Measurements from ENCODE around the gene MCRIP2. TPM values are rescaled to one million over a fixed set of nuclear protein-coding genes. Genes with fewer than 3 reads are reported as not detected.
A peak's percentile ranks its signal among the peaks of the same experiment; 100 is the strongest.

Gene MCRIP2
- total RNA-seq, 2 experiments from 2014 or later = 35.4 to 43.0 TPM

- ATAC-seq (ENCODE audit: low read depth) (no peak), DNase-seq (no peak)
- H3K4me1 Mint-ChIP-seq = peaks cover 6% of the 10 kb centered on the region
- POLR2A ChIA-PET = no interaction called here
- H3K27me3 Mint-ChIP-seq = no peaks in the 10 kb centered on the region
- H3K36me3 Mint-ChIP-seq = no peaks in the 10 kb centered on the region
- H3K27ac Mint-ChIP-seq = no peak overlapping the region
- H3K9me3 Mint-ChIP-seq = no peaks in the 10 kb centered on the region
- no peak overlapping the region for H3K4me3 Mint-ChIP-seq
These were observed 8.9 kb upstream of the MCRIP2 start for GRCh38 chr16:632486-633335.

GRCh38 chr16:633336-634050, 8.1 kb upstream of the MCRIP2 start:
- H3K36me3 Mint-ChIP-seq = no peaks in the 10 kb centered on the region
- no peaks in the 10 kb centered on the region for H3K9me3 Mint-ChIP-seq
- ATAC-seq (ENCODE audit: low read depth) (no peak), DNase-seq (no peak)
- H3K27ac Mint-ChIP-seq = no peak overlapping the region
- POLR2A ChIA-PET = no interaction called here
- no peak overlapping the region for H3K4me3 Mint-ChIP-seq
- H3K4me1 Mint-ChIP-seq = peaks cover 6% of the 10 kb centered on the region
- H3K27me3 Mint-ChIP-seq = no peaks in the 10 kb centered on the region

- ATAC-seq (ENCODE audit: low read depth) (no peak), DNase-seq (no peak)
- H3K4me1 Mint-ChIP-seq = peaks cover 6% of the 10 kb centered on the region
- no peaks in the 10 kb centered on the region for H3K9me3 Mint-ChIP-seq
- POLR2A ChIA-PET = no interaction called here
- H3K27ac Mint-ChIP-seq = no peak overlapping the region
- H3K4me3 Mint-ChIP-seq = peak overlapping the region; percentile 40
- H3K36me3 Mint-ChIP-seq = no peaks in the 10 kb centered on the region
- H3K27me3 Mint-ChIP-seq = no peaks in the 10 kb centered on the region
These were observed 7.5 kb upstream of the MCRIP2 start for GRCh38 chr16:634051-634670.

- DNase-seq (no peak), ATAC-seq (ENCODE audit: low read depth) (no peak)
- Mint-ChIP-seq H3K9me3 (no peaks in the 10 kb centered on the region), H3K27ac (no peak overlapping the region), H3K4me1 (peaks cover 6% of the 10 kb centered on the region), H3K36me3 (no peaks in the 10 kb centered on the region), H3K27me3 (no peaks in the 10 kb centered on the region), H3K4me3 (peak overlapping the region; percentile 75)
- POLR2A ChIA-PET = no interaction called here
These were observed 6.6 kb upstream of the MCRIP2 start for GRCh38 chr16:634996-635395.

GRCh38 chr16:635573-636205, 5.9 kb upstream of the MCRIP2 start:
- Mint-ChIP-seq H3K9me3 (no peaks in the 10 kb centered on the region), H3K36me3 (no peaks in the 10 kb centered on the region), H3K4me1 (peaks cover 6% of the 10 kb centered on the region), H3K4me3 (peak overlapping the region; percentile 62), H3K27ac (no peak overlapping the region), H3K27me3 (no peaks in the 10 kb centered on the region)
- ATAC-seq (ENCODE audit: low read depth) (peak; percentile 10), DNase-seq (no peak)
- POLR2A ChIA-PET = interaction anchor here (0.6 to 2.5 kb wide), 14 partner anchors 13 to 588 kb away, joined by 3 to 13 read pairs (median 4); partner anchors contain the start of genes CAPN15, CHTF18, NHLRC4 and RHOT2

- peak; percentile 96 for DNase-seq
These were observed 5.2 kb upstream of the MCRIP2 start, which contains the start of gene METTL26 for GRCh38 chr16:636206-637080. METTL26 (minus strand) TSS chr16:636305; CDS start chr16:636290, 15 bp downstream.

GRCh38 chr16:637081-638018, 4.3 kb upstream of the MCRIP2 start:
- H3K36me3 Mint-ChIP-seq = no peaks in the 10 kb centered on the region
- H3K4me3 Mint-ChIP-seq = peak overlapping the region; percentile 94
- DNase-seq (no peak), ATAC-seq (ENCODE audit: low read depth) (peak; percentile 2)
- no peaks in the 10 kb centered on the region for H3K27me3 Mint-ChIP-seq
- H3K9me3 Mint-ChIP-seq = no peaks in the 10 kb centered on the region
- peak overlapping the region; percentile 94 for H3K27ac Mint-ChIP-seq
- peaks cover 6% of the 10 kb centered on the region for H3K4me1 Mint-ChIP-seq
- POLR2A ChIA-PET = interaction anchor here (1.1 to 2.5 kb wide), 10 partner anchors 12 to 282 kb away, joined by 3 to 13 read pairs (median 5); partner anchors contain the start of genes CAPN15, CHTF18, NHLRC4 and RAB40C

More at GRCh38 chr16:636206-637080, 5.2 kb upstream of the MCRIP2 start, which contains the start of gene METTL26:
- Mint-ChIP-seq H3K4me1 (peaks cover 6% of the 10 kb centered on the region), H3K4me3 (peak within 1 kb of the TSS; percentile 94), H3K27me3 (no peaks in the 10 kb centered on the region), H3K27ac (peak within 1 kb of the TSS; percentile 94), H3K9me3 (no peaks in the 10 kb centered on the region), H3K36me3 (no peaks in the 10 kb centered on the region)
- POLR2A ChIA-PET = interaction anchor here (0.6 to 2.5 kb wide), 15 partner anchors 12 to 587 kb away, joined by 3 to 13 read pairs (median 5); partner anchors contain the start of genes CAPN15, CHTF18, NHLRC4 and RAB40C
- peak; percentile 76 for ATAC-seq (ENCODE audit: low read depth)

- peaks cover 9% of the 10 kb centered on the region for H3K4me1 Mint-ChIP-seq
These were observed 3.5 kb upstream of the MCRIP2 start for GRCh38 chr16:638034-638543.

GRCh38 chr16:638836-639235, 2.8 kb upstream of the MCRIP2 start:
- ATAC-seq (ENCODE audit: low read depth) = no peak
- no peaks in the 10 kb centered on the region for H3K9me3 Mint-ChIP-seq
- no peaks in the 10 kb centered on the region for H3K36me3 Mint-ChIP-seq
- H3K27me3 Mint-ChIP-seq = no peaks in the 10 kb centered on the region
- no peak for DNase-seq
- POLR2A ChIA-PET = no interaction called here
- no peak overlapping the region for H3K27ac Mint-ChIP-seq
- H3K4me3 Mint-ChIP-seq = no peak overlapping the region
- H3K4me1 Mint-ChIP-seq = peaks cover 9% of the 10 kb centered on the region

More at GRCh38 chr16:638034-638543, 3.5 kb upstream of the MCRIP2 start:
- ATAC-seq (ENCODE audit: low read depth) (no peak), DNase-seq (no peak)
- POLR2A ChIA-PET = interaction anchor here (0.5 kb wide), 1 partner anchor 524 kb away, joined by 4 read pairs; no protein-coding TSS in a partner anchor
- Mint-ChIP-seq H3K36me3 (no peaks in the 10 kb centered on the region), H3K4me3 (no peak overlapping the region), H3K27me3 (no peaks in the 10 kb centered on the region), H3K9me3 (no peaks in the 10 kb centered on the region), H3K27ac (no peak overlapping the region)

- no peaks in the 10 kb centered on the region for H3K36me3 Mint-ChIP-seq
- DNase-seq = no peak
- H3K9me3 Mint-ChIP-seq = no peaks in the 10 kb centered on the region
- POLR2A ChIA-PET = no interaction called here
- ATAC-seq (ENCODE audit: low read depth) = no peak
- H3K4me3 Mint-ChIP-seq = peak overlapping the region; percentile 70
- peak overlapping the region; percentile 67 for H3K27ac Mint-ChIP-seq
- H3K27me3 Mint-ChIP-seq = no peaks in the 10 kb centered on the region
- peaks cover 11% of the 10 kb centered on the region for H3K4me1 Mint-ChIP-seq
These were observed 1.0 kb upstream of the MCRIP2 start for GRCh38 chr16:640614-641013.
